Suprapubic skin (tissue), 4 donors: ENCODE measurements around the gene PODNL1. TPM values are rescaled to one million over a fixed set of nuclear protein-coding genes. Genes with fewer than 3 reads are reported as not detected.

Source experiments
- DNase-seq, 2 donors: peaks; one replicate each; pipeline ENCODE4 v3.0.0-alpha.2; 2019; ENCODE audit warnings: low spot score in 2 of 2
- H3K27ac ChIP-seq: fragments of 200-600 bp; sonication (generic); one replicate; pipeline ENCODE4 v1.5.1; 2019
- H3K27me3 ChIP-seq: fragments of 200-600 bp; sonication (generic); one replicate; pipeline ENCODE4 v1.5.1; 2019
- H3K36me3 ChIP-seq: fragments of 200-600 bp; sonication (generic); one replicate; pipeline ENCODE4 v1.5.1; 2019
- H3K4me1 ChIP-seq: fragments of 200-600 bp; sonication (generic); one replicate; pipeline ENCODE4 v1.5.1; 2019
- H3K4me3 ChIP-seq: fragments of 200-600 bp; sonication (generic); one replicate; pipeline ENCODE4 v1.5.1; 2019; ENCODE audit warnings: mild to moderate bottlenecking
- H3K9me3 ChIP-seq: fragments of 200-600 bp; sonication (generic); one replicate; pipeline ENCODE4 v1.5.1; 2019
- CTCF ChIP-seq, 2 donors: fragments of 200-600 bp in 1 of 2; fragments of 450-650 bp in 1 of 2; sonication (generic) in 1 of 2; IDR thresholded peaks; one replicate each; pipeline ENCODE4 v1.5.1; 2016 to 2019; ENCODE audit warnings: antibody characterized with exemption in 2 of 2, mild to moderate bottlenecking in 1 of 2, moderate library complexity in 1 of 2
- EP300 ChIP-seq: sonication (generic); formaldehyde crosslinking; IDR thresholded peaks from one replicate; pipeline ENCODE4 v1.6.1; 2017; ENCODE audit warnings: antibody characterized with exemption
- POLR2A ChIP-seq, 2 donors: fragments of 450-650 bp; IDR thresholded peaks; one replicate each; pipeline ENCODE4 v1.6.1; 2017; ENCODE audit warnings: antibody characterized with exemption in 2 of 2, mild to moderate bottlenecking in 2 of 2, moderate library complexity in 2 of 2
- POLR2AphosphoS5 ChIP-seq, 3 donors: sonication (generic); formaldehyde crosslinking; IDR thresholded peaks; one replicate each; pipeline ENCODE4 v1.6.1; 2017; ENCODE audit warnings: antibody characterized with exemption in 3 of 3
- WGBS: methylation state at CpG from one replicate; pipeline ENCODE4 v1.1.5; 2018; 5-methylcytosine and 5-hydroxymethylcytosine counted together
- total RNA-seq, 4 donors: library from RNA; depleted of rRNA; stranded (reverse); fragments of >200 nt; gene quantifications; one replicate each; pipeline ENCODE4 v1.1.0, GENCODE V29; 2016

PODNL1 gene
- total RNA-seq, 4 donors from 2014 or later: 2.3 to 10.6 (median 5.7) TPM

- Histone ChIP-seq H3K4me3 (no peak overlapping the region), H3K27ac (no peak overlapping the region), H3K27me3 (no peaks in the 10 kb centered on the region), H3K9me3 (no peaks in the 10 kb centered on the region), H3K4me1 (peaks cover 30% of the 10 kb centered on the region), H3K36me3 (peaks cover 4% of the 10 kb centered on the region)
- 85% methylated on average over 11 of the region's 15 CpGs for WGBS
- TF ChIP-seq EP300 (no peak), POLR2AphosphoS5 (IDR thresholded peaks at IDR 0.05) (no peak), CTCF (IDR thresholded peaks at IDR 0.05) (no peak), POLR2A (IDR thresholded peaks at IDR 0.05) (no peak)
- DNase-seq: no peak
These were observed 46.0 kb upstream of the PODNL1 start for GRCh38 chr19:13984186-13984585.

GRCh38 chr19:13983213-13983889, 45.1 kb upstream of the PODNL1 start:
- Histone ChIP-seq H3K27me3 (no peaks in the 10 kb centered on the region), H3K4me3 (no peak overlapping the region), H3K9me3 (no peaks in the 10 kb centered on the region), H3K4me1 (peaks cover 36% of the 10 kb centered on the region), H3K27ac (no peak overlapping the region), H3K36me3 (peaks cover 4% of the 10 kb centered on the region)
- DNase-seq: no peak
- TF ChIP-seq POLR2A (IDR thresholded peaks at IDR 0.05) (no peak), CTCF (IDR thresholded peaks at IDR 0.05) (no peak), EP300 (no peak), POLR2AphosphoS5 (IDR thresholded peaks at IDR 0.05) (no peak)
- WGBS: no CpG with 5 or more reads among the region's 21 CpGs

- Histone ChIP-seq H3K36me3 (peaks cover 4% of the 10 kb centered on the region), H3K27me3 (no peaks in the 10 kb centered on the region), H3K27ac (no peak overlapping the region), H3K4me3 (no peak overlapping the region), H3K9me3 (no peaks in the 10 kb centered on the region), H3K4me1 (peaks cover 40% of the 10 kb centered on the region)
- WGBS: 94% methylated on average over 7 of the region's 9 CpGs
- DNase-seq: no peak
- no peak for TF ChIP-seq POLR2AphosphoS5 (IDR thresholded peaks at IDR 0.05)
- no peak for TF ChIP-seq EP300
- TF ChIP-seq CTCF (IDR thresholded peaks at IDR 0.05): no peak
- TF ChIP-seq POLR2A (IDR thresholded peaks at IDR 0.05): no peak
These were observed 44.6 kb upstream of the PODNL1 start for GRCh38 chr19:13982773-13983172.

GRCh38 chr19:13981988-13982501, 43.8 kb upstream of the PODNL1 start:
- no peak overlapping the region for H3K27ac ChIP-seq
- H3K4me3 ChIP-seq: no peak overlapping the region
- WGBS: 95% methylated on average over 17 of the region's 17 CpGs
- DNase-seq: no peak
- no peaks in the 10 kb centered on the region for H3K27me3 ChIP-seq
- H3K36me3 ChIP-seq: peaks cover 4% of the 10 kb centered on the region
- TF ChIP-seq POLR2AphosphoS5 (IDR thresholded peaks at IDR 0.05) (no peak), POLR2A (IDR thresholded peaks at IDR 0.05) (no peak), CTCF (IDR thresholded peaks at IDR 0.05) (no peak), EP300 (no peak)
- no peaks in the 10 kb centered on the region for H3K9me3 ChIP-seq
- peaks cover 34% of the 10 kb centered on the region for H3K4me1 ChIP-seq

GRCh38 chr19:13981467-13981866, 43.2 kb upstream of the PODNL1 start:
- peaks cover 4% of the 10 kb centered on the region for H3K36me3 ChIP-seq
- no peak for DNase-seq
- H3K9me3 ChIP-seq: no peaks in the 10 kb centered on the region
- no peaks in the 10 kb centered on the region for H3K27me3 ChIP-seq
- no peak overlapping the region for H3K27ac ChIP-seq
- TF ChIP-seq POLR2A (IDR thresholded peaks at IDR 0.05): no peak
- no peak overlapping the region for H3K4me3 ChIP-seq
- 76% methylated on average over 9 of the region's 9 CpGs for WGBS
- H3K4me1 ChIP-seq: peaks cover 29% of the 10 kb centered on the region
